HG03135 (cell line): Measurements from ENCODE around the gene FRMD7.

Experiments
- ATAC-seq: cut with Tn5 transposase; IDR thresholded peaks from one replicate; pipeline ENCODE4 v1.9.1; 2021; ENCODE audit warnings: mild to moderate bottlenecking, moderate library complexity; ENCODE audit not compliant: unreplicated experiment

FRMD7 gene

GRCh38 chrX:132037479-132037993 lies 90.3 kb downstream of the FRMD7 start:
- ATAC-seq = no peak

- ATAC-seq = no peak
Observed at GRCh38 chrX:132034648-132035047, 93.2 kb downstream of the FRMD7 start.

- ATAC-seq = no peak
Observed at GRCh38 chrX:132033166-132033565, 94.7 kb downstream of the FRMD7 start.

GRCh38 chrX:132031867-132032266 lies 96.0 kb downstream of the FRMD7 start:
- ATAC-seq = no peak

- ATAC-seq = no peak
Observed at GRCh38 chrX:132030264-132030663, 97.6 kb downstream of the FRMD7 start.
